A549 (cell line): ENCODE measurements around the gene KRT7. TPM values are rescaled to one million over a fixed set of nuclear protein-coding genes. Genes with fewer than 3 reads are reported as not detected.

Experiments
- ATAC-seq, 2 experiments: fragments of 200-7000 bp in 1 of 2; fragments of >200 bp in 1 of 2; cut with Nextera tagmentation in 1 of 2; cut with Tn5 transposase in 1 of 2; 3 replicates each; pipeline versions ENCODE4 v1.8.0 to v1.9.1; 2018 to 2020; ENCODE audit warnings: mild to moderate bottlenecking in 1 of 2, moderate library complexity in 1 of 2
- CTCF ChIA-PET: fragments of 300-600 bp; sonication (Branson Sonifier 250); formaldehyde crosslinking; extraction: SDS; loops from one replicate; lab custom pipeline; 2021; ENCODE audit warnings: antibody characterized with exemption, inconsistent platforms; lab: Yijun Ruan, JAX
- POLR2A ChIA-PET: fragments of 350-600 bp; formaldehyde crosslinking; extraction: SDS; loops from one replicate; lab custom pipeline; 2021; ENCODE audit warnings: antibody characterized with exemption, inconsistent platforms; lab: Yijun Ruan, JAX
- DNase-seq, 2 experiments: peaks; one replicate each; pipeline versions ENCODE4 v3.0.0 to v3.0.0-alpha.2; 2011 to 2016; ENCODE audit warnings: low read depth in 1 of 2, low spot score in 1 of 2
- FAIRE-seq: peaks from 2 replicates; lab custom pipeline; 2011; peaks lifted over from hg19 to GRCh38; lab: Jason Lieb, UNC
- H3K27ac ChIP-seq, 2 experiments: fragments of >200 bp; sonication (Bioruptor Twin); formaldehyde crosslinking; 3 replicates each; pipeline ENCODE4 v1.5.1; 2016 to 2017
- H3K4me1 ChIP-seq: fragments of >200 bp; sonication (Bioruptor Twin); formaldehyde crosslinking; 3 replicates; pipeline ENCODE4 v1.6.1; 2016
- H3K4me2 ChIP-seq: fragments of >200 bp; sonication (Bioruptor Twin); formaldehyde crosslinking; 3 replicates; pipeline ENCODE4 v1.6.1; 2016
- H3K4me3 ChIP-seq: fragments of >200 bp; sonication (Bioruptor Twin); formaldehyde crosslinking; 3 replicates; pipeline ENCODE4 v1.5.1; 2016
- H3K9me3 ChIP-seq: fragments of >200 bp; sonication (Bioruptor Twin); formaldehyde crosslinking; 3 replicates; pipeline ENCODE4 v1.6.1; 2016
- BCL3 ChIP-seq: fragments of >200 bp; sonication (Bioruptor Twin); formaldehyde crosslinking; IDR thresholded peaks from 3 replicates; pipeline ENCODE4 v1.6.1; 2016
- BHLHE40 ChIP-seq: IDR thresholded peaks from 2 replicates; pipeline ENCODE4 v1.6.1; 2012; ENCODE audit warnings: low read depth, low read length, inconsistent platforms
- EHMT2 ChIP-seq: fragments of 200-600 bp; sonication (generic); IDR thresholded peaks from 2 replicates; pipeline ENCODE4 v1.6.1; 2016; ENCODE audit warnings: antibody characterized with exemption, low read depth, mild to moderate bottlenecking, moderate library complexity
- ELK1 ChIP-seq: fragments of 150-350 bp; IDR thresholded peaks from 2 replicates; pipeline ENCODE4 v1.6.1; 2014; ENCODE audit warnings: low read depth, mild to moderate bottlenecking, low read length
- HOXB13 ChIP-seq: fragments of 250-450 bp; sonication (Bioruptor Pico); IDR thresholded peaks from 2 replicates; pipeline ENCODE4 v1.5.0; 2020; ENCODE audit warnings: low read depth, mild to moderate bottlenecking, moderate library complexity
- HOXB5 ChIP-seq: fragments of 250-450 bp; sonication (Bioruptor Pico); IDR thresholded peaks from 2 replicates; pipeline ENCODE4 v1.5.0; 2020; ENCODE audit warnings: mild to moderate bottlenecking, moderate library complexity
- JUN ChIP-seq, 2 experiments: fragments of >200 bp; sonication (Bioruptor Twin); formaldehyde crosslinking; IDR thresholded peaks; 2 replicates in 1 of 2; 3 replicates in 1 of 2; pipeline ENCODE4 v1.6.1; 2016 to 2017
- KDM1A ChIP-seq: fragments of 200-600 bp; sonication (generic); IDR thresholded peaks from 2 replicates; pipeline ENCODE4 v1.6.1; 2016; ENCODE audit warnings: low read depth, mild to moderate bottlenecking
- PBX3 ChIP-seq: IDR thresholded peaks from 2 replicates; pipeline ENCODE4 v1.6.1; 2012
- RAD21 ChIP-seq, 2 experiments: fragments of >200 bp in 1 of 2; sonication (Bioruptor Twin) in 1 of 2; formaldehyde crosslinking in 1 of 2; IDR thresholded peaks in 1 of 2; conservative IDR thresholded peaks in 1 of 2; 2 replicates in 1 of 2; 3 replicates in 1 of 2; pipeline ENCODE4 v1.6.1; 2012 to 2018; ENCODE audit warnings: inconsistent platforms in 1 of 2
- USF2 ChIP-seq: fragments of 450-650 bp; IDR thresholded peaks from 2 replicates; pipeline ENCODE4 v1.6.1; 2014; ENCODE audit warnings: antibody characterized with exemption
- ZC3H11A ChIP-seq: fragments of 450-650 bp; IDR thresholded peaks from 2 replicates; pipeline ENCODE4 v1.6.1; 2014; ENCODE audit warnings: antibody characterized with exemption, mild to moderate bottlenecking
- ZNF302 ChIP-seq: fragments of 250-450 bp; sonication (Bioruptor Pico); IDR thresholded peaks from 2 replicates; pipeline ENCODE4 v1.9.0; 2021; ENCODE audit warnings: inconsistent platforms, mild to moderate bottlenecking, moderate library complexity
- ZSCAN20 ChIP-seq: fragments of 250-450 bp; sonication (Bioruptor Pico); IDR thresholded peaks from 2 replicates; pipeline ENCODE4 v1.8.0; 2022; ENCODE audit warnings: mild to moderate bottlenecking, moderate library complexity
- WGBS: methylation state at CpG from one replicate; pipeline ENCODE4 v1.1.6; 2017; ENCODE audit errors: missing lambda C conversion rate; 5-methylcytosine and 5-hydroxymethylcytosine counted together
- polyA plus RNA-seq, 4 experiments: library from polyadenylated mRNA; depleted of rRNA in 3 of 4; stranded (reverse); fragments of >200 nt; fragmentation: RNase III in 1 of 4; extraction: RNeasy Plus Mini Kit Qiagen cat#74134 plus additional on column Dnase treatment in 1 of 4; gene quantifications; 2 replicates in 3 of 4; 3 replicates in 1 of 4; pipeline ENCODE4 v1.2.3, GENCODE V29; 2011 to 2017

The KRT7 gene
- polyA plus RNA-seq, 2 of the 4 experiments (the other 2 are of a cell fraction): 2,623 to 3,055 TPM

- TF ChIP-seq BCL3 (peak; percentile 91; the same call in 2 of the 3 replicates), BHLHE40 (no peak), ELK1 (no peak), JUN (IDR thresholded peaks at IDR 0.05) (peak; percentile 71 to 86; a peak in 4 of 5 replicates), RAD21 (conservative IDR thresholded peaks at IDR 0.05 in 1 of 2, IDR thresholded peaks at IDR 0.05 in 1 of 2) (no peak), HOXB13 (CRISPR knock-in tag) (no peak)
These were observed 592 bp downstream of the KRT7 start (continued) for GRCh38 chr12:52233462-52234207.

GRCh38 chr12:52234223-52234810, 1.3 kb downstream of the KRT7 start:
- WGBS: 3% methylated on average over 10 of the region's 10 CpGs
- ATAC-seq: no peak
- H3K27ac ChIP-seq: peak overlapping the region; percentile 97
- peaks cover 73% of the 10 kb centered on the region for H3K4me1 ChIP-seq
- H3K9me3 ChIP-seq: no peaks in the 10 kb centered on the region
- peak in 1 of 2 experiments; percentile 20 for DNase-seq
- POLR2A ChIA-PET: interaction anchor here (1.6 to 7.4 kb wide), 6 partner anchors 11 to 93 kb away, joined by 7 to 54 read pairs (median 12); no protein-coding TSS in a partner anchor
- peak overlapping the region; percentile 93 for H3K4me3 ChIP-seq
- no peak for FAIRE-seq
- CTCF ChIA-PET: interaction anchor here (0.8 to 13.1 kb wide), 13 partner anchors 12 to 646 kb away, joined by 3 to 182 read pairs (median 4); partner anchors contain the start of gene KRT80
- H3K4me2 ChIP-seq: peak overlapping the region; percentile 99
- peak; percentile 22 to 46; a peak in 4 of 5 replicates for TF ChIP-seq JUN (IDR thresholded peaks at IDR 0.05)
- no peak for TF ChIP-seq EHMT2
- no peak for TF ChIP-seq KDM1A
- no peak for TF ChIP-seq ZSCAN20 (CRISPR knock-in tag)
- no peak for TF ChIP-seq HOXB5
- TF ChIP-seq USF2: no peak
- peak; percentile 8; the same call in 1 of the 3 replicates for TF ChIP-seq BCL3
- no peak for TF ChIP-seq ZC3H11A
- peak; percentile 35; the same call in 1 of the 2 replicates for TF ChIP-seq PBX3
- no peak for TF ChIP-seq ZNF302 (CRISPR knock-in tag)
